ENCODE results near the gene PRKD1.

The PRKD1 gene

GRCh38 chr14:29927376-29928116 is at the start of gene PRKD1:
Gene PRKD1, minus strand, starts transcription at chr14:29927847.
- no peak for DNase-seq (ENCODE audit: low read depth in 2 of 2)

- DNase-seq (ENCODE audit: low read depth in 2 of 2), result no peak
These were observed 43.5 kb upstream of the PRKD1 start for GRCh38 chr14:29971101-29971500.

GRCh38 chr14:29955087-29955486 is 27.4 kb upstream of the PRKD1 start:
- DNase-seq (ENCODE audit: low read depth in 2 of 2), result no peak

GRCh38 chr14:29953501-29953900 is 25.9 kb upstream of the PRKD1 start:
- no peak for DNase-seq (ENCODE audit: low read depth in 2 of 2)

- DNase-seq (ENCODE audit: low read depth in 2 of 2), result no peak
These were observed 16.4 kb upstream of the PRKD1 start for GRCh38 chr14:29944091-29944490.

- DNase-seq (ENCODE audit: low read depth in 2 of 2), result no peak
These were observed 13.8 kb upstream of the PRKD1 start for GRCh38 chr14:29941401-29941800.

GRCh38 chr14:29940482-29940881 is 12.8 kb upstream of the PRKD1 start:
- DNase-seq (ENCODE audit: low read depth in 2 of 2), result no peak

GRCh38 chr14:29937116-29937515 is 9.5 kb upstream of the PRKD1 start:
- no peak for DNase-seq (ENCODE audit: low read depth in 2 of 2)

GRCh38 chr14:29930283-29930682 is 2.6 kb upstream of the PRKD1 start:
- DNase-seq (ENCODE audit: low read depth in 2 of 2), result no peak

GRCh38 chr14:29928117-29928640 is 532 bp upstream of the PRKD1 start:
- DNase-seq (ENCODE audit: low read depth in 2 of 2), result no peak

- DNase-seq (ENCODE audit: low read depth in 2 of 2), result no peak
These were observed 809 bp downstream of the PRKD1 start for GRCh38 chr14:29926701-29927375.

GRCh38 chr14:29926228-29926627 is 1.4 kb downstream of the PRKD1 start:
- DNase-seq (ENCODE audit: low read depth in 2 of 2), result no peak

GRCh38 chr14:29925736-29926135 is 1.9 kb downstream of the PRKD1 start:
- DNase-seq (ENCODE audit: low read depth in 2 of 2), result no peak

GRCh38 chr14:29925101-29925722 is 2.4 kb downstream of the PRKD1 start:
- DNase-seq (ENCODE audit: low read depth in 2 of 2), result no peak

GRCh38 chr14:29919845-29920244 is 7.8 kb downstream of the PRKD1 start:
- no peak for DNase-seq (ENCODE audit: low read depth in 2 of 2)

- no peak for DNase-seq (ENCODE audit: low read depth in 2 of 2)
These were observed 8.7 kb downstream of the PRKD1 start for GRCh38 chr14:29918981-29919380.

- DNase-seq (ENCODE audit: low read depth in 2 of 2), result no peak
These were observed 14.1 kb downstream of the PRKD1 start for GRCh38 chr14:29913566-29913965.

GRCh38 chr14:29911810-29912209 is 15.8 kb downstream of the PRKD1 start:
- DNase-seq (ENCODE audit: low read depth in 2 of 2), result no peak

GRCh38 chr14:29908652-29909577 is 18.7 kb downstream of the PRKD1 start:
- no peak for DNase-seq (ENCODE audit: low read depth in 2 of 2)

- DNase-seq (ENCODE audit: low read depth in 2 of 2), result no peak
These were observed 21.3 kb downstream of the PRKD1 start for GRCh38 chr14:29906256-29906870.

- DNase-seq (ENCODE audit: low read depth in 2 of 2), result no peak
These were observed 22.1 kb downstream of the PRKD1 start for GRCh38 chr14:29905543-29905942.

Measured in activated CD8-positive, alpha-beta memory T cell treated with anti-CD3 and anti-CD28 coated beads for 4 hours (primary cell).